ENCODE data around the gene TGFBR3. TPM values are rescaled to one million over a fixed set of nuclear protein-coding genes. Genes with fewer than 3 reads are reported as not detected.

TGFBR3 gene
- total RNA-seq, 1 experiment from 2014 or later, result 4.2 TPM

- ChIA-PET POLR2A (no interaction called here), CTCF (no interaction called here)
- peak; percentile 58 for ATAC-seq
- Mint-ChIP-seq H3K4me3 (no peak overlapping the region), H3K4me1 (peaks cover 24% of the 10 kb centered on the region), H3K36me3 (no peaks in the 10 kb centered on the region), H3K27ac (peak overlapping the region; percentile 65), H3K9me3 (no peaks in the 10 kb centered on the region), H3K27me3 (ENCODE audit: low read depth) (no peaks in the 10 kb centered on the region)
- DNase-seq (ENCODE audit: low spot score), result no peak
- TF ChIP-seq SMAD4 (CRISPR knock-in tag; IDR thresholded peaks at IDR 0.05) (no peak), IRF2 (CRISPR knock-in tag; IDR thresholded peaks at IDR 0.05; ENCODE audit: borderline replicate concordance, low read depth) (no peak), USF1 (CRISPR knock-in tag; IDR thresholded peaks at IDR 0.05) (no peak), ZBTB21 (CRISPR knock-in tag; IDR thresholded peaks at IDR 0.05; ENCODE audit: borderline replicate concordance) (no peak), ZNF219 (CRISPR knock-in tag; IDR thresholded peaks at IDR 0.05; ENCODE audit: borderline replicate concordance) (no peak), ZNF423 (CRISPR knock-in tag; IDR thresholded peaks at IDR 0.05) (no peak), GABPB1 (CRISPR knock-in tag; IDR thresholded peaks at IDR 0.05) (no peak), FOXP4 (CRISPR knock-in tag; IDR thresholded peaks at IDR 0.05) (no peak), NR1H2 (CRISPR knock-in tag; IDR thresholded peaks at IDR 0.05) (no peak), MLX (CRISPR knock-in tag; IDR thresholded peaks at IDR 0.05) (no peak), FOXP1 (CRISPR knock-in tag; IDR thresholded peaks at IDR 0.05; ENCODE audit: borderline replicate concordance) (no peak), RELA (CRISPR knock-in tag; IDR thresholded peaks at IDR 0.05; ENCODE audit: borderline replicate concordance) (no peak), RORB (CRISPR knock-in tag; IDR thresholded peaks at IDR 0.05) (no peak), ZNF281 (CRISPR knock-in tag; IDR thresholded peaks at IDR 0.05) (no peak), JAZF1 (CRISPR knock-in tag; IDR thresholded peaks at IDR 0.05) (no peak), ZNF396 (CRISPR knock-in tag; IDR thresholded peaks at IDR 0.05; ENCODE audit: borderline replicate concordance) (no peak), FOXK1 (CRISPR knock-in tag; IDR thresholded peaks at IDR 0.05) (no peak), GTF2I (CRISPR knock-in tag; conservative IDR thresholded peaks at IDR 0.05) (no peak), USF2 (CRISPR knock-in tag; IDR thresholded peaks at IDR 0.05) (no peak)
Observed at GRCh38 chr1:91706140-91706957, 179.6 kb downstream of the TGFBR3 start.

GRCh38 chr1:91704746-91705145 lies 181.2 kb downstream of the TGFBR3 start:
- CTCF ChIA-PET, result no interaction called here
- Mint-ChIP-seq H3K4me3 (no peak overlapping the region), H3K27ac (0 out of 2 replicates have a peak overlapping the region, but pooled peaks have one; percentile 57), H3K4me1 (peaks cover 27% of the 10 kb centered on the region), H3K36me3 (no peaks in the 10 kb centered on the region), H3K9me3 (no peaks in the 10 kb centered on the region), H3K27me3 (ENCODE audit: low read depth) (no peaks in the 10 kb centered on the region)
- TF ChIP-seq FOXJ3 (CRISPR knock-in tag; IDR thresholded peaks at IDR 0.05; ENCODE audit: borderline replicate concordance) (no peak), SP1 (CRISPR knock-in tag; conservative IDR thresholded peaks at IDR 0.05) (no peak), E2F1 (CRISPR knock-in tag; IDR thresholded peaks at IDR 0.05) (no peak), TCF7 (CRISPR knock-in tag; IDR thresholded peaks at IDR 0.05; ENCODE audit: low read depth) (no peak), ZNF138 (CRISPR knock-in tag; conservative IDR thresholded peaks at IDR 0.05) (no peak), MYBL2 (CRISPR knock-in tag; IDR thresholded peaks at IDR 0.05) (no peak), ZMAT4 (CRISPR knock-in tag; IDR thresholded peaks at IDR 0.05) (no peak)
- DNase-seq (ENCODE audit: low spot score) (no peak), ATAC-seq (no peak)
- POLR2A ChIA-PET, result no interaction called here
